DND-41 (cell line): ENCODE data around the gene ARFGEF3.

ENCODE experiments used
- EZH2 ChIP-seq: IDR thresholded peaks from 3 replicates; pipeline ENCODE4 v1.6.1; 2012; ENCODE audit warnings: borderline replicate concordance, low read depth, mild to moderate bottlenecking, moderate library complexity, low read length, inconsistent platforms; ENCODE audit not compliant: severe bottlenecking
- TF ChIP-seq, protein P1 (sequence below): IDR thresholded peaks from 2 replicates; pipeline ENCODE4 v1.5.1; 2012; ENCODE audit warnings: borderline replicate concordance, low read length, moderate library complexity, mild to moderate bottlenecking; ENCODE audit not compliant: poor library complexity, severe bottlenecking; ENCODE audit errors: extremely low read depth

DNA sequence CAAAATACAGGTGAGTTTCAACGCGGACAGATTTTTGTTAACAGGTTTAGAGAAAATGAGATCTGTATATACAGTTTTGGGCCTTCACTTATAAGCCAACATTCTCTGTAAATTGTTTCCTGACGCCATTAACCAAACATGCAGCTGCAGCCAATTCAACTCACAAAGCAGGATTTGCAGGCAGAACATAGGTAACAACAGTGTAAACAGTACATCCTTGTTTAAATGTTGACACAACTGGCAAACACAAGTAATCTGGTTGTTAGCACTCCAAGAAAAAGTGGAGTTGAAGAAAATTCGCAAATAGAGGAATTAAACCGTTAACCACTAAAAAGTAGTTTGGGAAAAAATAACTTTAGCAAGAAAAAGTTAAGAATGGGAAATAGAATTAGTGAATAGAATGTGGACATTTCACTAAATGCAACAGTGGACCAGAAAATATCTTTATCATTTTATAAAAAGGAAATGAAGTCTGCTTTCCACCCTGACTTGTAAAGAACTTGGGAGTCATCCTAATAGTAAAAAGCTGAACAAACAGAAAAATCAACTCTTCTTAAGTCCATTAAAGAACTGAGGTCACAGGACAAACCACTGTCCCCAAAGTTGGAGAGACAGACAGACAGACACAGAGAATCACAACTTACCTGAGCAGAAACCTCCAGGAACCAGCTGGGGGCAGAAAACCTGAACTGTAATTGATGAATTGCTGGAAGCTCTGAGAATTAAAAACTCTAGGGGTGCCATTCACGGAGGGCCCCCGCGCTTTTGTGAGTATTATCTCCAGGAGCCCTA, 226.0 kb downstream of the ARFGEF3 start:
- TF ChIP-seq, protein P1, sequence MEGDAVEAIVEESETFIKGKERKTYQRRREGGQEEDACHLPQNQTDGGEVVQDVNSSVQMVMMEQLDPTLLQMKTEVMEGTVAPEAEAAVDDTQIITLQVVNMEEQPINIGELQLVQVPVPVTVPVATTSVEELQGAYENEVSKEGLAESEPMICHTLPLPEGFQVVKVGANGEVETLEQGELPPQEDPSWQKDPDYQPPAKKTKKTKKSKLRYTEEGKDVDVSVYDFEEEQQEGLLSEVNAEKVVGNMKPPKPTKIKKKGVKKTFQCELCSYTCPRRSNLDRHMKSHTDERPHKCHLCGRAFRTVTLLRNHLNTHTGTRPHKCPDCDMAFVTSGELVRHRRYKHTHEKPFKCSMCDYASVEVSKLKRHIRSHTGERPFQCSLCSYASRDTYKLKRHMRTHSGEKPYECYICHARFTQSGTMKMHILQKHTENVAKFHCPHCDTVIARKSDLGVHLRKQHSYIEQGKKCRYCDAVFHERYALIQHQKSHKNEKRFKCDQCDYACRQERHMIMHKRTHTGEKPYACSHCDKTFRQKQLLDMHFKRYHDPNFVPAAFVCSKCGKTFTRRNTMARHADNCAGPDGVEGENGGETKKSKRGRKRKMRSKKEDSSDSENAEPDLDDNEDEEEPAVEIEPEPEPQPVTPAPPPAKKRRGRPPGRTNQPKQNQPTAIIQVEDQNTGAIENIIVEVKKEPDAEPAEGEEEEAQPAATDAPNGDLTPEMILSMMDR, result no peak
- no peak for TF ChIP-seq EZH2
